GM18517 (cell line): ENCODE results near the gene ANKIB1.
"Not testable (repeated sequence)": the region's sequence is repeated elsewhere in the genome, so short reads cannot be mapped to it uniquely, and the experiment has no call there.

ENCODE experiments used
- ATAC-seq: cut with Tn5 transposase; IDR thresholded peaks from one replicate; pipeline ENCODE4 v1.9.1; 2021; ENCODE audit warnings: mild to moderate bottlenecking, moderate library complexity; ENCODE audit not compliant: unreplicated experiment

The ANKIB1 gene

GRCh38 chr7:92245487-92246359 is at the start of gene ANKIB1, which contains the start of gene KRIT1:
Gene ANKIB1, plus strand, starts transcription at chr7:92245974. Its CDS starts 49,005 bp downstream, at chr7:92294979.
Gene KRIT1, minus strand, starts transcription at chr7:92245914. Its CDS starts 3,779 bp downstream, at chr7:92242135.
- peak; percentile 65 for ATAC-seq

- no peak for ATAC-seq
These were observed 45.0 kb upstream of the ANKIB1 start for GRCh38 chr7:92200791-92201190.

DNA sequence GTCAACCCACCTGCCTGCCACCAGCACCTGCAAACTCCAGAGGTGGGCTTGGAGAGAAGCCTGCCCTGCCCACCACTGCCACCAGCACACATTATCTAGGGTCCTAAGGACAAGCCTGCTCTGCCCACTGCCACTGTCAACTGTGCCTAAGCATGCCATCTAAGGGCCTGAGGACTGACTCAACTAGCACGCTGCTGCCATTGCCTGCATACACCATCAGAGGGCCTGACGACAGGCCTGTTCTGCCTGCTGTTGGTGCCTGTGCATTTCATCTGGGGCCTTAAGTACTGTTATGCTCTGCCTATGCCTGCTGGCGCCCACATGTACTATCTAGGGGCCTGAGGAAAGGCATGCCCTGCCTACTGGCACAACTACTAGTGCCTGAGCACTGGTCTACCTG is 39.8 kb upstream of the ANKIB1 start:
- ATAC-seq = no peak

- no peak for ATAC-seq
These were observed 39.1 kb upstream of the ANKIB1 start for GRCh38 chr7:92206672-92207071.

- no peak for ATAC-seq
These were observed 24.0 kb upstream of the ANKIB1 start for GRCh38 chr7:92221766-92222165.

DNA sequence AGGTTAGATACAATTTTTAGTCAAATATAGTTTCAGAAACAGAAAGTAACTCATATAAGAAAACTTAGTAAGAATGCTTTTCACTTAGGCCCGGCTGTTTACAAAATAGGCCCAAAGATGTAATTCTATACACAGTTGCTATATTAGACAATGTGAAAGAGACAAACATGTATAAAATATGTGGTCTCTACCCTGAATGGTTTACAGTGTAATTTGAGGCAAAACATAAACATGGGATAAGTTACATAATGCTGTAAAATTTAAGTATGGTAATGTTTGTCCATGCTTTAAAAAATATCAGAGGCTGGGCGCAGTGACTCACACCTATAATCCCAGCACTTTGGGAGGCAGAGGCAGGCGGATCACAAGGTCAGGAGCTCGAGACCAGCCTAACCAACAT is 18.8 kb upstream of the ANKIB1 start:
- ATAC-seq = no peak

GRCh38 chr7:92228100-92228499 is 17.7 kb upstream of the ANKIB1 start:
- ATAC-seq = no peak

- no peak for ATAC-seq
These were observed 17.0 kb upstream of the ANKIB1 start for GRCh38 chr7:92228742-92229141.

DNA sequence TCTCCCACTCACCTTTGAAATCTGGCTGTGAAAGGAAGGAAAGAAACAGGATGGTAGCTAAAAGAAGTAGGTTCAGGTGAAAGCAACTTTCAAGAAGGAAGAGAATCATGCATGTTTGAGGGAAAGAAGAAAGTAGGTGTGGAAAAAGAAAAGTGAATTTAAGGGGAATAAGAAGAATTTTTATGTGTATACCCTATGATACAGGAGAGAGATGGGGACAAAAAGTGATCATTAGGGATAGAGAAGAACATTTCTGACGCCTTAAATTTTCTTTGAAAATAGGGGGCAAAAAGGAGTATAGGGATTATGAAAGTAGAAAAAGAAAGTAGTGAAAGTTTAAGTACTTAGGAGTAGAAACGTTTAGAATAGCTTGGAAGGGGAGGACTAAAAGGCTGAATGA is 15.2 kb upstream of the ANKIB1 start:
- ATAC-seq = no peak

DNA sequence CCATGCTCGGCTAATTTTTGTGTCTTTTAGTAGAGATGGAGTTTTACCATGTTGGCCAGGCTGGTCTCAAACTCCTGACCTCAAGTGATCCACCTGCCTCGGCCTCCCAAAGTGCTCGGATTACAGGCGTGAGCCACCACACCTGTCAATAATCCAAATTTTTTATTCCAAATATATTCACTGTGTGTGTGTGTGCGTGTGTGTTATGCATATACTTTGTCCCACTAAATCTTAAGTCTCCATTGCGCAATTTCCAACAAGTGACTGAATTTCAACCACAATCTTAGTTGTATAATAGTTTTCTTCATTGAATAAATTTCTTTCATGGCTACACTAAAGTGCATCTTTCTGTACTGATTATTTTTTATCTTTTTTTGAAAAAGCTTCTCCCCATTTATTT is 2.8 kb upstream of the ANKIB1 start:
- no peak for ATAC-seq

DNA sequence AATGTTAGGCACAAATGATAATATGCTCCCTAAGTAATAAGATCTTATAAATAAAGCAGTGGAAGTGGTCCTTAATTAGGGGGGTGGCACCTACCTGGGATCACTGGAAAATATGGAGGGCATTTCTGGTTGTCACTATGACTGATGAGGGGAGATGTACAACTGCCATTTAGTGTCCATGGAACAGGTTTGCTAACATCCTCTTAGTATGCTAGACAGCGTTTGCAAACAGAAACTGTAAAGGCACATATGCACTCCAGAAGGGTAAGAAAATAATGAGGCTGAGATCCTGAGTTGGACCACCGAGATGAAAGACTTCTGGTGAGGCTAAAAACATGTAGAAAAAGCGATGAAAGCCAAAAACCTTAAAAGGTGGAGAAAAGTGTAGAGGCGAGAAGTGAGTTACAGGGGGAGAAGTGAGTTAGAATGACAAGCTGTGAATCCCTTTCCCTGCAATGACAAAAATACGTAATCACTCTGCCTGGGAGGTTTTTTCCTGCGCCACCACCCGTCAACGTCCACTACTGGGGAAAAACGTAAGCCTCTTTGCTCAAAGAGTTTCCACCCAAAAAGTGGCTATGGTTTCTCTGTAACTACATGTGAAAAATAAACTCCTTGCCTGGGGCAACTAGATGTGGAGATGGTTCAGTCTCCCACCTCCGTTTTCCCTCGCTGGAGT is 827 bp upstream of the ANKIB1 start:
- ATAC-seq = peak; percentile 6

GRCh38 chr7:92246360-92247101 is 757 bp downstream of the ANKIB1 start:
- ATAC-seq = peak; percentile 37

GRCh38 chr7:92250603-92251002 is 4.8 kb downstream of the ANKIB1 start:
- no peak for ATAC-seq

DNA sequence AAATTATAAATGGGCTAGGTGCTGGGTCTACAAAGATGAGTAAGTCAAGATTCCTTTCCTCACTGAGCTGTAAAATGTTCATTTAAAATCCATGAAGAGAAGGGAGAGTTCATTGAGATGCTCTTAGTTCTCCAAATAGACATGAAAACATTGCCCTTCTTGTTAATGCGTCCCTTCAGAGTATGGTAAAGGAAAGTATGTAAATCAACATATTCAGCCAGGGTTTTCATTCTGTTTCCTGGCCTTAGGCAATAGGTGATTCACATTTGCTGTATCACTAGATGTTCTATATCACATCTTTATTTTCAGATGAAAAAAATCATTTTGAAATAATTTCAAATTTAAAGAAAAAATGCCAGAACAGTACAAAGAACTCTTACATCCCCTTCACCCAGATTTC is 5.4 kb downstream of the ANKIB1 start:
- ATAC-seq = no peak

GRCh38 chr7:92253251-92253650 is 7.5 kb downstream of the ANKIB1 start:
- ATAC-seq = no peak

DNA sequence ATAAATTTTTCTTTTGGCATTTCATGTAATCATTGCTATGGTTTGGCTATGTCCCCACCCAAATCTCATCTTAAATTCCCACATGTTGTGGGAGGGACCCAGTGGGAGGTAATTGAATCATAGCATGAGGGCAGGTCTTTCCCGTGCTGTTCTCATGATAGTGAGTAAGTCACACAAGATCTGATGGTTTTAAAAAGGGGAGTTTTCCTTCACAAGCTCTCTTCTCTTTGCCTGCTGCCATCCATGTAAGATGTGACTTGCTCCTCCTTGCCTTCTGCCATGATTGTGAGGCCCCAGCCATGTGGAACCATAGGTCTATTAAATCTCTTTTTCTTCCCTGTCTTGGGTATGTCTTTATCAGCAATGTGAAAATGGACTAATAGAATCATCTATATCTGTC is 9.0 kb downstream of the ANKIB1 start:
- not testable (repeated sequence) for ATAC-seq

DNA sequence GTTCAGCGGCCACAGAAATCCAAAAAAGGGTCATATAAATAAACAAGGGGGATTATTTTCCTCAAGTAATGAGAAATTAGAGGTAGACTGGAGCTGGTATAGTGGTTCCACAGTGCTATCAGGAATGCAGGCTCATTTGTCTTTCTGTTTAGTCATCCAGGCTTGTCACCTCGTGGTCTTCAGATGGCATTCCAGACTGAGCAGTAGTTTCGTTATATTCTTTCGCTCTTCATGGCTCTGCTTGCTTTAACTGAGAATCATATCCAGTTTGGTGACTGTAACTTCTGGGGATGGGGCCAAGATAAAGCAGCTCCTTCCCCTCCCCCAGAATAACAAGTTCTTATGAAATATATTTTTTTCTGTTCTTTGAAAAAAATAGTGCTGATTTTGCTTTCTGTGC is 9.5 kb downstream of the ANKIB1 start:
- ATAC-seq = no peak

DNA sequence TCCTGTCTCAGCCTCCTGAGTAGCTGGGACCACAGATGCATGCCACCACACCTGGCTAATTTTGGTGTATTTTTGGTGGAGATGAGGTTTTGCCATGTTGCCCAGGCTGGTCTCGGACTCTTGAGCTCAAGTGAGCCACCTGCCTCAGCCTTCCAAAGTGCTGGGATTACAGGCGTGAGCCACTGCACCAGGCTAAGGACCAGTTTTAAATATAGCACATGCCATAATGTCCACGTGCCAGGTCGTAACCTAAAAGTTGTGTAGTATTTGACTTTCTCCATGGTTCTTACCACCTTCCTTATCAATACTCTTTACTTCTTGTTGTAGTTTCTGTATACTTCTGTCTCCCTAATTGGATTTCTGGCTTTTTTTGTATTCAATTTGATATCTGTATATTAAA is 13.3 kb downstream of the ANKIB1 start:
- ATAC-seq = no peak

DNA sequence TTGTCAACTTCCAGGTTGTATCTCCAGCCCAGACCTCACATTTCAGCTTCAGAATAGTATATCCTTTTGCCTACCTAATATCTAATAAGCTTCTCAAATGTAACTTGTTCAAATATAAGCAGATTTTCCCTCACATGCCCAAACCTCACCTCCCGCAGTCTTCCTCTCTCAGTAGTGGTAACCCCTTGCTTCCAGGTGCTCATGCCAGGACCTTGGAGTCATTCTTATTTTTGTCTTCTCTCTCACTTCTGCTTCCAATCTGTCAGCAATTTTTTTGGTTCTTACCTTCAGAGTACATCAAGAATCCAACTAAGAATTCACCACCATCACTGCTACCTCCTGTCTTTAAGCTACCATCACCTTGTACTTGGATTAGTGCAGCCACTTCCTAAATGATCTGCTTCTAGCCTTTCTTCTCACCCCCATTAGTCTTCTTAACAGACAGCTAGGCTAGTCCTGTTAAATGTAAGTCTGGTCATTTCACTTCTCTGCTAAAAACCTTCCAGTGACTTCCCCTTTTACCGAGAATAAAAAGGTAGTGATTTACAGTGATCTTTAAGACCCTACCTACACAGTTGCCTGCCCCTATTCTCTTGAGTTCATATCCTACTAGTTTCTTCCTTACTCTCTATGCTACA is 14.0 kb downstream of the ANKIB1 start:
- no peak for ATAC-seq

DNA sequence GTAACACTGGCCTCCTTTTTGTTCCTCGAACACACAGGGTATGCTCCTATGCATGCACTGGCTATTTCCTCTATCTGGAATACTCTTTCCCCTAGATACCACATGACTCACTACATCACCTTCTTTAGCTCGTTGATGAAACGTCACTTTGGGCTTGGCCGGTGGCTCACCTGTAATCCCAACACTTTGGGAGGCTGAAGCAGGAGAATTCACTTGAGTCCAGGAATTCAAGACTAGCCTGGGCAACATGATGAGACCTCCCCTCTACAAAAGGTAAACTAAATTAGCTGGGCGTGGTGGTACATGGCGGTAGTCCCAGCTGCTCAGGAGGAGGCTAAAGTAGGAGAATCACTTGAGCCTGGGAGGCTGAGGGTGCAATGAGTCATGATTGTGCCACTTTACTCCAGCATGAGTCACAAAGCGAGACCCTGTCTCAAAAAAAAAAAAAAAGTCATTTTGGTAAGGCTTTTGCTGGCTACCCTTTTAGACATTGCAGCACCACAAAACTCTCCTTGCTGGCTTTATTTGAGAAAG is 14.5 kb downstream of the ANKIB1 start:
- no peak for ATAC-seq
